IPS-NIHi7 (cell line): ENCODE data around the gene GPR27.

Source experiments
- DNase-seq: peaks from one replicate; pipeline ENCODE4 v3.0.0; 2012; ENCODE audit warnings: mixed read lengths; ENCODE audit errors: extremely low spot score

GPR27 gene

GRCh38 chr3:71732637-71733036 is 21.0 kb upstream of the GPR27 start:
- no peak for DNase-seq

- DNase-seq = no peak
Measured at GRCh38 chr3:71733319-71733718, 20.3 kb upstream of the GPR27 start.

GRCh38 chr3:71734881-71735280 is 18.8 kb upstream of the GPR27 start:
- DNase-seq = no peak

GRCh38 chr3:71742621-71743020 is 11.0 kb upstream of the GPR27 start:
- DNase-seq = no peak

GRCh38 chr3:71744738-71745137 is 8.9 kb upstream of the GPR27 start:
- DNase-seq = no peak

GRCh38 chr3:71751602-71752001 is 2.1 kb upstream of the GPR27 start:
- no peak for DNase-seq

- DNase-seq = no peak
Measured at GRCh38 chr3:71752831-71753700, 589 bp upstream of the GPR27 start.

GRCh38 chr3:71754610-71755253 is 1.1 kb downstream of the GPR27 start:
- DNase-seq = peak; percentile 20

- DNase-seq = no peak
Measured at GRCh38 chr3:71758091-71758490, 4.4 kb downstream of the GPR27 start.

GRCh38 chr3:71759401-71759800 is 5.7 kb downstream of the GPR27 start:
- DNase-seq = no peak

- no peak for DNase-seq
Measured at GRCh38 chr3:71760140-71760539, 6.5 kb downstream of the GPR27 start.

GRCh38 chr3:71763426-71763825 is 9.8 kb downstream of the GPR27 start:
- DNase-seq = no peak

- DNase-seq = no peak
Measured at GRCh38 chr3:71771126-71771525, 17.5 kb downstream of the GPR27 start.

GRCh38 chr3:71771884-71772283 is 18.2 kb downstream of the GPR27 start:
- DNase-seq = no peak

- no peak for DNase-seq
Measured at GRCh38 chr3:71776538-71776937, 22.9 kb downstream of the GPR27 start.

- DNase-seq = no peak
Measured at GRCh38 chr3:71778353-71778752, 24.7 kb downstream of the GPR27 start.

- DNase-seq = no peak
Measured at GRCh38 chr3:71779674-71780377, 26.2 kb downstream of the GPR27 start.

- DNase-seq = no peak
Measured at GRCh38 chr3:71780430-71780829, 26.8 kb downstream of the GPR27 start.

- no peak for DNase-seq
Measured at GRCh38 chr3:71783152-71783551, 29.5 kb downstream of the GPR27 start.

- DNase-seq = no peak
Measured at GRCh38 chr3:71784201-71784913, 30.7 kb downstream of the GPR27 start.

GRCh38 chr3:71784914-71785531 is 31.4 kb downstream of the GPR27 start, which contains the start of gene PROK2:
Gene PROK2, minus strand, starts transcription at chr3:71785148. Its CDS starts 96 bp downstream, at chr3:71785052.
- DNase-seq = peak; percentile 59
